Lung microvascular endothelial cell (primary cell): ENCODE measurements around the gene CKAP2. TPM values are rescaled to one million over a fixed set of nuclear protein-coding genes. Genes with fewer than 3 reads are reported as not detected.

ENCODE experiments used
- total RNA-seq: library from RNA; depleted of rRNA; stranded (reverse); fragments of >200 nt; gene quantifications from 2 replicates; pipeline ENCODE4 v1.2.1, GENCODE V29; 2014

Gene CKAP2
- total RNA-seq, 1 donor from 2014 or later = 9.5 TPM

Other genes starting within 250 kb of the CKAP2 start
- gene THSD1, start 49.3 kb upstream of the CKAP2 start, total RNA-seq = 39.7 and 77.2 TPM in 2 replicates
- 13.5 and 26.6 TPM in 2 replicates for gene VPS36, start 4.8 kb upstream of the CKAP2 start, total RNA-seq
- gene HNRNPA1L2, start 187.0 kb downstream of the CKAP2 start, total RNA-seq = 2.4 and 2.6 TPM in 2 replicates
- gene SUGT1, start 197.4 kb downstream of the CKAP2 start, total RNA-seq = 25.1 and 27.8 TPM in 2 replicates